GM18519 (cell line): Measurements from ENCODE around the gene PRKCE.
"Not testable (repeated sequence)": the region's sequence is repeated elsewhere in the genome, so short reads cannot be mapped to it uniquely, and the experiment has no call there.

Experiments
- ATAC-seq: cut with Tn5 transposase; IDR thresholded peaks from one replicate; pipeline ENCODE4 v1.9.1; 2021; ENCODE audit warnings: mild to moderate bottlenecking, moderate library complexity; ENCODE audit not compliant: unreplicated experiment, low FRiP score

The PRKCE gene

GRCh38 chr2:45879406-45879805, 227.9 kb downstream of the PRKCE start:
- no peak for ATAC-seq

- ATAC-seq, result no peak
These were observed 228.5 kb downstream of the PRKCE start for GRCh38 chr2:45879936-45880335.

- ATAC-seq, result no peak
These were observed 230.6 kb downstream of the PRKCE start for GRCh38 chr2:45881970-45882581.

GRCh38 chr2:45882707-45883602, 231.5 kb downstream of the PRKCE start:
- ATAC-seq, result no peak

- ATAC-seq, result no peak
These were observed 232.1 kb downstream of the PRKCE start for GRCh38 chr2:45883603-45884000.

- ATAC-seq, result no peak
These were observed 232.7 kb downstream of the PRKCE start for GRCh38 chr2:45884126-45884525.

GRCh38 chr2:45885171-45885621, 233.7 kb downstream of the PRKCE start:
- no peak for ATAC-seq

GRCh38 chr2:45886171-45886663, 234.7 kb downstream of the PRKCE start:
- ATAC-seq, result no peak

GRCh38 chr2:45888167-45888566, 236.7 kb downstream of the PRKCE start:
- no peak for ATAC-seq

GRCh38 chr2:45888641-45889040, 237.2 kb downstream of the PRKCE start:
- ATAC-seq, result no peak

GRCh38 chr2:45889053-45889452, 237.6 kb downstream of the PRKCE start:
- peak; percentile 65 for ATAC-seq

GRCh38 chr2:45889620-45890370, 238.3 kb downstream of the PRKCE start:
- ATAC-seq, result no peak

GRCh38 chr2:45890371-45890646, 238.8 kb downstream of the PRKCE start:
- ATAC-seq, result not testable (repeated sequence)

- ATAC-seq, result no peak
These were observed 239.3 kb downstream of the PRKCE start for GRCh38 chr2:45890819-45891218.

GRCh38 chr2:45891719-45892424, 240.4 kb downstream of the PRKCE start:
- no peak for ATAC-seq

GRCh38 chr2:45892425-45892745, 240.9 kb downstream of the PRKCE start:
- no peak for ATAC-seq

GRCh38 chr2:45892757-45893156, 241.3 kb downstream of the PRKCE start:
- ATAC-seq, result no peak

- ATAC-seq, result no peak
These were observed 242.7 kb downstream of the PRKCE start for GRCh38 chr2:45894211-45894610.

- no peak for ATAC-seq
These were observed 243.9 kb downstream of the PRKCE start for GRCh38 chr2:45895241-45895861.

GRCh38 chr2:45896311-45896710, 244.8 kb downstream of the PRKCE start:
- ATAC-seq, result no peak
